Measurements from ENCODE around the gene PDS5B.

- TF ChIP-seq BRF2 (IDR thresholded peaks at IDR 0.05; ENCODE audit: borderline replicate concordance, insufficient read depth, insufficient read length) (no peak), TAF1 (IDR thresholded peaks at IDR 0.05; ENCODE audit: control insufficient read depth, extremely low read depth, insufficient read depth, low read length, severe bottlenecking) (no peak), SETDB1 (IDR thresholded peaks at IDR 0.05; ENCODE audit: low read length) (no peak), NCOA2 (IDR thresholded peaks at IDR 0.05; ENCODE audit: partially characterized antibody in 2 of 2) (no peak), FOSL1 (tag; conservative IDR thresholded peaks at IDR 0.05) (no peak), RBM22 (IDR thresholded peaks at IDR 0.05; ENCODE audit: low read depth, low read length, poor library complexity, severe bottlenecking) (no peak)
Observed at GRCh38 chr13:32624441-32624840, 38.2 kb downstream of the PDS5B start.
